Stimulated activated CD4-positive, alpha-beta T cell treated with anti-CD3 and anti-CD28 coated beads, Interleukin-4, amount 100 ng/mL, for 24 hours (primary cell): ENCODE results near the gene MAMLD1.

Experiments used
- DNase-seq: peaks from one replicate; pipeline ENCODE4 v3.0.0-alpha.2; 2020

Gene MAMLD1

GRCh38 chrX:150504397-150505182 is 141.5 kb downstream of the MAMLD1 start:
- DNase-seq, result no peak

GRCh38 chrX:150506020-150506419 is 142.9 kb downstream of the MAMLD1 start:
- DNase-seq, result no peak

GRCh38 chrX:150506486-150506885 is 143.4 kb downstream of the MAMLD1 start:
- DNase-seq, result no peak

GRCh38 chrX:150507251-150507856 is 144.2 kb downstream of the MAMLD1 start:
- no peak for DNase-seq

- DNase-seq, result no peak
Measured at GRCh38 chrX:150508018-150508417, 144.9 kb downstream of the MAMLD1 start.

- no peak for DNase-seq
Measured at GRCh38 chrX:150508451-150509367, 145.6 kb downstream of the MAMLD1 start.

GRCh38 chrX:150509703-150510102 is 146.6 kb downstream of the MAMLD1 start:
- no peak for DNase-seq

GRCh38 chrX:150512461-150512901 is 149.4 kb downstream of the MAMLD1 start:
- no peak for DNase-seq

- DNase-seq, result no peak
Measured at GRCh38 chrX:150513544-150513943, 150.4 kb downstream of the MAMLD1 start.

- no peak for DNase-seq
Measured at GRCh38 chrX:150514462-150514861, 151.3 kb downstream of the MAMLD1 start.

GRCh38 chrX:150515801-150516200 is 152.7 kb downstream of the MAMLD1 start:
- DNase-seq, result no peak

GRCh38 chrX:150517303-150517910 is 154.3 kb downstream of the MAMLD1 start:
- DNase-seq, result no peak

- DNase-seq, result no peak
Measured at GRCh38 chrX:150522494-150522893, 159.4 kb downstream of the MAMLD1 start.

GRCh38 chrX:150525061-150525919 is 162.2 kb downstream of the MAMLD1 start:
- no peak for DNase-seq

GRCh38 chrX:150526692-150527091 is 163.6 kb downstream of the MAMLD1 start:
- DNase-seq, result no peak

GRCh38 chrX:150527108-150527507 is 164.0 kb downstream of the MAMLD1 start:
- no peak for DNase-seq

GRCh38 chrX:150529587-150529986 is 166.5 kb downstream of the MAMLD1 start:
- DNase-seq, result no peak

- no peak for DNase-seq
Measured at GRCh38 chrX:150530821-150531220, 167.7 kb downstream of the MAMLD1 start.

GRCh38 chrX:150531467-150531866 is 168.3 kb downstream of the MAMLD1 start:
- DNase-seq, result no peak

GRCh38 chrX:150533863-150534262 is 170.7 kb downstream of the MAMLD1 start:
- DNase-seq, result no peak

GRCh38 chrX:150536455-150537116 is 173.5 kb downstream of the MAMLD1 start:
- DNase-seq, result no peak
